CD4-positive, alpha-beta T cell (primary cell): ENCODE data around the gene CYP4F2. TPM values are rescaled to one million over a fixed set of nuclear protein-coding genes. Genes with fewer than 3 reads are reported as not detected.

Source experiments
- ATAC-seq: fragments of 200-7000 bp; cut with Tn5 transposase; one replicate; pipeline ENCODE4 v1.10.0; 2022; ENCODE audit warnings: mild to moderate bottlenecking; ENCODE audit not compliant: poor library complexity
- CTCF ChIA-PET: fragments of 350-600 bp; sonication (Branson Sonifier 250); formaldehyde crosslinking; loops from one replicate; lab custom pipeline; 2021; ENCODE audit warnings: antibody characterized with exemption, inconsistent platforms; lab: Charles Lee
- POLR2A ChIA-PET: fragments of 350-600 bp; sonication (Branson Sonifier 250); formaldehyde crosslinking; loops from one replicate; lab custom pipeline; 2021; ENCODE audit warnings: antibody characterized with exemption, inconsistent platforms; lab: Charles Lee
- DNase-seq, 14 experiments: peaks; one replicate each; pipeline ENCODE4 v3.0.0-alpha.2; 2013 to 2020; ENCODE audit warnings: mixed read lengths in 2 of 14
- H3K27ac ChIP-seq, 2 donors: one replicate each; pipeline versions ENCODE4 v1.5.1 to v1.7.0; 2013; ENCODE audit warnings: low read length in 2 of 2, low read depth in 1 of 2, mild to moderate bottlenecking in 1 of 2
- H3K27me3 ChIP-seq, 2 experiments: 1 replicate in 1 of 2; 2 replicates in 1 of 2; pipeline versions ENCODE4 v1.6.1 to v1.7.0; 2013; ENCODE audit warnings: low read length in 2 of 2, control low read depth in 1 of 2, mild to moderate bottlenecking in 1 of 2, moderate library complexity in 1 of 2; ENCODE audit not compliant: insufficient read depth in 2 of 2, control insufficient read depth in 1 of 2
- H3K36me3 ChIP-seq: one replicate; pipeline ENCODE4 v1.6.1; 2013; ENCODE audit warnings: low read length, control low read depth; ENCODE audit not compliant: insufficient read depth
- H3K4me1 ChIP-seq: one replicate; pipeline ENCODE4 v1.6.1; 2013; ENCODE audit warnings: low read length, control low read depth; ENCODE audit not compliant: insufficient read depth
- H3K4me3 ChIP-seq: one replicate; pipeline ENCODE4 v1.5.1; 2013; ENCODE audit warnings: mild to moderate bottlenecking, low read length, moderate library complexity
- H3K9me3 ChIP-seq, 2 experiments: 1 replicate in 1 of 2; 2 replicates in 1 of 2; pipeline versions ENCODE4 v1.6.1 to v1.7.0; 2013; ENCODE audit warnings: low read length in 2 of 2, mild to moderate bottlenecking in 2 of 2, control low read depth in 1 of 2, moderate library complexity in 1 of 2; ENCODE audit not compliant: control insufficient read depth in 1 of 2, insufficient read depth in 1 of 2
- H3K27ac Mint-ChIP-seq: one replicate; pipeline ENCODE4 v1.8.0; 2020; ENCODE audit warnings: mixed read lengths
- H3K27me3 Mint-ChIP-seq: one replicate; pipeline ENCODE4 v1.8.0; 2021; ENCODE audit warnings: mixed read lengths
- H3K36me3 Mint-ChIP-seq: one replicate; pipeline ENCODE4 v1.8.0; 2021; ENCODE audit warnings: low read depth, mixed read lengths
- H3K4me1 Mint-ChIP-seq: one replicate; pipeline ENCODE4 v1.8.0; 2021; ENCODE audit warnings: low read depth, mixed read lengths
- H3K4me3 Mint-ChIP-seq: one replicate; pipeline ENCODE4 v1.8.0; 2020; ENCODE audit warnings: mild to moderate bottlenecking, mixed read lengths
- H3K9me3 Mint-ChIP-seq: one replicate; pipeline ENCODE4 v1.8.0; 2020; ENCODE audit warnings: mixed read lengths
- intact Hi-C, 2 experiments: fragments of 100-400 bp; cut with DNase I in 1 of 2; cut with micrococcal nuclease in 1 of 2; formaldehyde crosslinking; loops; one replicate each; pipeline versions ENCODE4 v1.15.1 to v1.9.0; 2023 to 2025; cut with DNase I, micrococcal nuclease
- total RNA-seq, 174 experiments: library from RNA in 2 of 174; stranded (reverse) in 2 of 174; gene quantifications; one replicate each; pipeline ENCODE4 v1.2.3 and lab custom pipeline; 2021 to 2026
- TF ChIP-seq, protein P1 (sequence below): fragments of 200-600 bp; IDR thresholded peaks from one replicate; pipeline ENCODE4 v1.8.0; 2022; ENCODE audit warnings: antibody characterized with exemption, mild to moderate bottlenecking

Gene CYP4F2
- total RNA-seq, 2 experiments from 2014 or later = not detected

DNA sequence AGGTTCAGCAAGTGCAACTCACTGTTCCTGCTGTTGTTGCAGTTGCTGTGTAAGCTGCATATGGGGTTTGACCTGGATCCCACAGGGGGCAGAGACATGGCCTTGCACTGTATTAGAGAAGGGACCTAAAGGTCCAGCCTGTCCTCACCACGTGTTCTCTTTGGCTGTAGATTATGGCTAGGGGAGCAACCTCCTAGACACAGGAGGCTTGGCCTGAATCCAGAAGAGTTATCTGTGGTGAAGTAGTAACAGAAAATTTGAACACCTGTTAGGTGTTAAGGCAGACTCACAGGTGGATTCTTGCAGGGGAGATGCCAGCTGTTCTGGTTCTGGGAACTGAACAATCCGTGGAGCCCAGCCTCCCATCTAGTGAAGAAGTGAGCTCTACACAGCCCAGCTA, 39.9 kb upstream of the CYP4F2 start:
- no peaks in the 10 kb centered on the region for H3K36me3 Mint-ChIP-seq
- no peak for ATAC-seq
- no peak overlapping the region for H3K27ac Mint-ChIP-seq
- H3K9me3 Mint-ChIP-seq = no peaks in the 10 kb centered on the region
- H3K27me3 ChIP-seq = peaks cover 25 to 29% of the 10 kb centered on the region in 2 experiments
- H3K27me3 Mint-ChIP-seq = peaks cover 10% of the 10 kb centered on the region
- TF ChIP-seq, protein P1, sequence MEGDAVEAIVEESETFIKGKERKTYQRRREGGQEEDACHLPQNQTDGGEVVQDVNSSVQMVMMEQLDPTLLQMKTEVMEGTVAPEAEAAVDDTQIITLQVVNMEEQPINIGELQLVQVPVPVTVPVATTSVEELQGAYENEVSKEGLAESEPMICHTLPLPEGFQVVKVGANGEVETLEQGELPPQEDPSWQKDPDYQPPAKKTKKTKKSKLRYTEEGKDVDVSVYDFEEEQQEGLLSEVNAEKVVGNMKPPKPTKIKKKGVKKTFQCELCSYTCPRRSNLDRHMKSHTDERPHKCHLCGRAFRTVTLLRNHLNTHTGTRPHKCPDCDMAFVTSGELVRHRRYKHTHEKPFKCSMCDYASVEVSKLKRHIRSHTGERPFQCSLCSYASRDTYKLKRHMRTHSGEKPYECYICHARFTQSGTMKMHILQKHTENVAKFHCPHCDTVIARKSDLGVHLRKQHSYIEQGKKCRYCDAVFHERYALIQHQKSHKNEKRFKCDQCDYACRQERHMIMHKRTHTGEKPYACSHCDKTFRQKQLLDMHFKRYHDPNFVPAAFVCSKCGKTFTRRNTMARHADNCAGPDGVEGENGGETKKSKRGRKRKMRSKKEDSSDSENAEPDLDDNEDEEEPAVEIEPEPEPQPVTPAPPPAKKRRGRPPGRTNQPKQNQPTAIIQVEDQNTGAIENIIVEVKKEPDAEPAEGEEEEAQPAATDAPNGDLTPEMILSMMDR = no peak
- H3K4me1 Mint-ChIP-seq = no peaks in the 10 kb centered on the region
- no peaks in the 10 kb centered on the region for H3K4me1 ChIP-seq
- intact Hi-C loops = no loop called here
- H3K27ac ChIP-seq = no peak overlapping the region
- H3K4me3 ChIP-seq = no peak overlapping the region
- H3K36me3 ChIP-seq = no peaks in the 10 kb centered on the region
- ChIA-PET POLR2A (no interaction called here), CTCF (no interaction called here)
- H3K4me3 Mint-ChIP-seq = no peak overlapping the region
- DNase-seq = no peak
- peaks cover 0 to 16% of the 10 kb centered on the region in 2 experiments for H3K9me3 ChIP-seq

DNA sequence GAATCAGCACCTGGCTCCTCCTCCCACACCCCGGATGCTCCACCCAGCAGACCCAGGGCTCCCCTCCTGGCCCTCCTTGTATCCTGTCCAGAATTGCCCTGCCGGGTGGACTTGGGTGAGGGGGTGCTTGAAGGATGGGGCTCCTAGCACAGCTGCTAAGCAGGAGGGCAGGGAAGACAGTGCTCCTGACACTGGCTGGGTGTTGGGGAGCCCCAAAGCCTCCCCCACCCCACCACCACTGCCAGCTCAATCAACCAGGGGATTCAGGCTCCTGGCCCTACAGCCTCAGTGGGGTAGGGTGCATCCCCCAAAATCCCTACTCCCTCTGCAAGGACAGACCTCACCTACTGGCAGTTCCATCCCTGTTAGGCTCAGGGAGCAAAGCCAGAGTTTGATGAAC, 39.1 kb upstream of the CYP4F2 start:
- Histone ChIP-seq H3K4me1 (no peaks in the 10 kb centered on the region), H3K36me3 (no peaks in the 10 kb centered on the region), H3K9me3 (peaks cover 0 to 16% of the 10 kb centered on the region in 2 experiments), H3K27me3 (peaks cover 25 to 29% of the 10 kb centered on the region in 2 experiments), H3K4me3 (no peak overlapping the region), H3K27ac (no peak overlapping the region)
- H3K4me3 Mint-ChIP-seq = no peak overlapping the region
- no peaks in the 10 kb centered on the region for H3K4me1 Mint-ChIP-seq
- H3K27me3 Mint-ChIP-seq = peaks cover 6% of the 10 kb centered on the region
- intact Hi-C loops = no loop called here
- TF ChIP-seq, protein P1 = no peak
- H3K27ac Mint-ChIP-seq = no peak overlapping the region
- no peak for ATAC-seq
- no peaks in the 10 kb centered on the region for H3K36me3 Mint-ChIP-seq
- DNase-seq = no peak
- H3K9me3 Mint-ChIP-seq = no peaks in the 10 kb centered on the region
- ChIA-PET CTCF (no interaction called here), POLR2A (no interaction called here)

DNA sequence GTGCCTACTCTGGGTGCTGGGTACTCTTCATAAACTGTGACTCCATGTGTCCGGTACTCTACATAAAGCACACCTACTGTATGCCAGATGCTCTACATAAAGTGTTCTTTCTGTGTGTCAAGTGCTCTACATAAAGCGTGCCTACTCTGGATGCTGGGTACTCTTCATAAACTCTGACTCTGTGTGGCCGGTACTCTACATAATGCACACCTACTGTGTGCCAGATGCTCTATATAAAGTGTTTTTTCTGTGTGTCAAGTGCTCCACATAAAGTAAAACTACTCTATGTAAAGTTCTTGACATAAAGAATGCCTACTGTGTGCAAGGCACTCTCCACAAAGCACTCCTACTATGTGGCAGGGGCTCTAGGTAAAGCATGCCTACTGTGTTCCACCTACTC, 38.3 kb upstream of the CYP4F2 start:
- ATAC-seq = no peak
- CTCF ChIA-PET = no interaction called here
- Histone ChIP-seq H3K9me3 (peaks cover 0 to 16% of the 10 kb centered on the region in 2 experiments), H3K27ac (no peak overlapping the region), H3K36me3 (no peaks in the 10 kb centered on the region), H3K4me1 (no peaks in the 10 kb centered on the region), H3K27me3 (peaks cover 26 to 30% of the 10 kb centered on the region in 2 experiments), H3K4me3 (no peak overlapping the region)
- Mint-ChIP-seq H3K4me1 (no peaks in the 10 kb centered on the region), H3K9me3 (no peaks in the 10 kb centered on the region), H3K36me3 (no peaks in the 10 kb centered on the region), H3K27ac (no peak overlapping the region), H3K27me3 (peaks cover 6% of the 10 kb centered on the region), H3K4me3 (no peak overlapping the region)
- no peak for DNase-seq
- TF ChIP-seq, protein P1 = no peak
- intact Hi-C loops = no loop called here
- POLR2A ChIA-PET = no interaction called here
